Measurements from ENCODE around the gene ARID1B. TPM values are rescaled to one million over a fixed set of nuclear protein-coding genes. Genes with fewer than 3 reads are reported as not detected.

Gene ARID1B
- polyA plus RNA-seq, 4 donors, result 7.3 to 43.5 (median 17.0) TPM

DNA sequence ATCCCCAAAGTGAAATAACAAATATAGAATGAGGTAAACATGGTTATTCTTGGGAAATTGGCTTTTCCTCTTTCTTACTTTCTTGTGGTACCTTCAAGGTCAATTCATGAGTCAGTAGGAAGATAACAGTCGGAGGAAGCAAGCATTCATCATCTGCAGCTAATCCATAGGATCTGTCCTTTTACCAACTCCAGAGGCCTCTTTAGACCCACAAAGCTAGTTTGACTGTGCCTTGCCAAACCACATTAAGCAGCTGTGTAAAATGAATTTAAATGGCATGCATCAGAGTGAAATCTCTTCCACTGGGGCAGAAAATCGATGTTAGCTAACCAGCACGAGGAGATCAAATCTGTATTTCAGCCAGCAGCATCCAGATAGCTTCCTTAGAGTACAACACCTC lies 374.8 kb downstream of the ARID1B start:
- Histone ChIP-seq H3K36me3 (ENCODE audit: control insufficient read depth in 3 of 3, insufficient read depth in 2 of 3, low read depth in 1 of 3, low read length in 3 of 3) (peaks cover 6 to 31% (median 10%) of the 10 kb centered on the region in 3 donors), H3K27ac (ENCODE audit: low read depth in 1 of 3, low read length in 2 of 3) (no peak overlapping the region), H3K4me1 (ENCODE audit: control insufficient read depth in 3 of 3, insufficient read depth in 2 of 3, low read depth in 1 of 3, low read length in 2 of 3) (no peaks in the 10 kb centered on the region), H3K9me3 (ENCODE audit: control insufficient read depth in 2 of 2, insufficient read depth in 1 of 2, low read depth in 1 of 2, low read length in 1 of 2) (no peaks in the 10 kb centered on the region), H3K27me3 (ENCODE audit: control insufficient read depth in 3 of 3, insufficient read depth in 3 of 3, low read length in 3 of 3) (no peaks in the 10 kb centered on the region), H3K4me3 (ENCODE audit: low read depth in 1 of 3, low read length in 3 of 3) (no peak overlapping the region)
- no peak for FAIRE-seq
- WGBS, 3 donors, result 73 to 82% (median 77%) methylated on average over 3 of the region's 3 CpGs
- no peak for DNase-seq

DNA sequence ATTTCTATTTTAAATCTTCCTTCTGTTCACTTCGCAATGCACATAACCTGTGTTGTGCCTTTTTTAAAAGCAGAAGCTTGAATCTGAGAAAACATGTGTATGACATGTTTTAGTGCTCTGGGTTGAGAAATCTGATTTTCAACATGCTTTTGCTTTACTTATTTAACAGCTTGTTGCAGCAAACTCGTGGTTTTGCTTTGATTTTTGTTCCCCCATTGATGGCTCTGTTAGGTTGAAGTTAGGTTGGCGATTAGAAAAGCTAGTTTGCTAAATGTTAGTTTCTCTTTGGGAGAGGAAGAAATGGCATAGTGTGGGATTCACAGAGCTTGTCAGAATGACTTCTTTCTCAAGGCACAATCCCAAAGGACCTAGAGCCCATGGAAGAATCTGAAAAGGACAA lies 375.4 kb downstream of the ARID1B start:
- no peak overlapping the region for H3K27ac ChIP-seq (ENCODE audit: low read depth in 1 of 3, low read length in 2 of 3)

DNA sequence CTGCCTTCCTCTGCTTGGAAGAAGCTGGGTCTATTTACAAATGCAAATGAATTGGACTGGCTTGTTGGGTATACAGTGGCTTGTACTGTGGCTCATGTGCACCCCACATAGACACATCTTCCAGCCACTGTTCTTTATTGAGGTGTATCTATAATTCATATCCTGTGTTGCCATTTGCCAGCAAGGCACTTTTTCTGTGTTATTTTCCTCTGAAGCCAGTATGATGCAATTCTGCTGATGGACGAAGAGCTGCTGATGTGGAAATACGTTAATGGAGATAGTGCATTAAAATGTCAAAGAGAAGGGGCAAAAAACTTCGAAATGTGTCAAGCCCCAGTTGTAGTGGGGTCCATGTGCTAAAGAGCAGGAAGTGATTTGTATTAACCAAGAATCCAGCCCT lies 378.6 kb downstream of the ARID1B start:
- no peak for DNase-seq
- FAIRE-seq, result no peak
- no peak overlapping the region for H3K27ac ChIP-seq (ENCODE audit: low read depth in 1 of 3, low read length in 2 of 3)
- H3K4me1 ChIP-seq (ENCODE audit: control insufficient read depth in 3 of 3, insufficient read depth in 2 of 3, low read depth in 1 of 3, low read length in 2 of 3), result no peaks in the 10 kb centered on the region
- WGBS, 3 donors, result 85 to 94% (median 88%) methylated on average over 3 of the region's 3 CpGs
- H3K27me3 ChIP-seq (ENCODE audit: control insufficient read depth in 3 of 3, insufficient read depth in 3 of 3, low read length in 3 of 3), result no peaks in the 10 kb centered on the region
- H3K4me3 ChIP-seq (ENCODE audit: low read depth in 1 of 3, low read length in 3 of 3), result no peak overlapping the region
- H3K36me3 ChIP-seq (ENCODE audit: control insufficient read depth in 3 of 3, insufficient read depth in 2 of 3, low read depth in 1 of 3, low read length in 3 of 3), result peaks cover 0 to 38% (median 6%) of the 10 kb centered on the region in 3 donors
- H3K9me3 ChIP-seq (ENCODE audit: control insufficient read depth in 2 of 2, insufficient read depth in 1 of 2, low read depth in 1 of 2, low read length in 1 of 2), result no peaks in the 10 kb centered on the region

More for the DNA sequence above, 375.4 kb downstream of the ARID1B start:
- Histone ChIP-seq H3K4me1 (ENCODE audit: control insufficient read depth in 3 of 3, insufficient read depth in 2 of 3, low read depth in 1 of 3, low read length in 2 of 3) (no peaks in the 10 kb centered on the region), H3K27me3 (ENCODE audit: control insufficient read depth in 3 of 3, insufficient read depth in 3 of 3, low read length in 3 of 3) (no peaks in the 10 kb centered on the region), H3K4me3 (ENCODE audit: low read depth in 1 of 3, low read length in 3 of 3) (no peak overlapping the region), H3K9me3 (ENCODE audit: control insufficient read depth in 2 of 2, insufficient read depth in 1 of 2, low read depth in 1 of 2, low read length in 1 of 2) (no peaks in the 10 kb centered on the region), H3K36me3 (ENCODE audit: control insufficient read depth in 3 of 3, insufficient read depth in 2 of 3, low read depth in 1 of 3, low read length in 3 of 3) (peaks cover 6 to 36% (median 10%) of the 10 kb centered on the region in 3 donors)
- DNase-seq (no peak), FAIRE-seq (no peak)
- 77 to 80% (median 79%) methylated on average over 3 of the region's 3 CpGs for WGBS, 3 donors

DNA sequence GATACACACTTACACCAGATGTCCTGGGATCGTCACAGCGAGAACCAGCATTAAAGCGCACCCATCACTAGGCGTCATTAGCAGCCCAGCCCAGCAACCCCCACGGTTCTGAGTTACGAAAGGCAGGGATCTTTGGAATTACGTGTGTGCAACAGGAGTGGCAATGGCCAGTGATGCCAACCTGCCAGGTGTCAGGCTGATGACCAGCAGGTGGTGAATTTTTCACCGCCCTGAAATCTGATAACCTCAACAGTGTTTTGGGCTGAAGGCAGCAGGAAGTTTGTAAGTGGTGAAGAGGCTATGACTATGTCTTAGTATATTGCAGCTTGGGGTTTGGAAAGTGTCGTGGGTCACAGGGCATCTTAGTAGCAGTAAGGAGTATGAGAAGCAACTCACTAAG lies 380.1 kb downstream of the ARID1B start:
- Histone ChIP-seq H3K4me1 (ENCODE audit: control insufficient read depth in 3 of 3, insufficient read depth in 2 of 3, low read depth in 1 of 3, low read length in 2 of 3) (no peaks in the 10 kb centered on the region), H3K4me3 (ENCODE audit: low read depth in 1 of 3, low read length in 3 of 3) (no peak overlapping the region), H3K27ac (ENCODE audit: low read depth in 1 of 3, low read length in 2 of 3) (no peak overlapping the region), H3K36me3 (ENCODE audit: control insufficient read depth in 3 of 3, insufficient read depth in 2 of 3, low read depth in 1 of 3, low read length in 3 of 3) (peaks cover 0 to 35% (median 6%) of the 10 kb centered on the region in 3 donors), H3K9me3 (ENCODE audit: control insufficient read depth in 2 of 2, insufficient read depth in 1 of 2, low read depth in 1 of 2, low read length in 1 of 2) (no peaks in the 10 kb centered on the region), H3K27me3 (ENCODE audit: control insufficient read depth in 3 of 3, insufficient read depth in 3 of 3, low read length in 3 of 3) (no peaks in the 10 kb centered on the region)
- FAIRE-seq (no peak), DNase-seq (no peak)
- 86 to 92% (median 88%) methylated on average over 9 of the region's 9 CpGs for WGBS, 3 donors

DNA sequence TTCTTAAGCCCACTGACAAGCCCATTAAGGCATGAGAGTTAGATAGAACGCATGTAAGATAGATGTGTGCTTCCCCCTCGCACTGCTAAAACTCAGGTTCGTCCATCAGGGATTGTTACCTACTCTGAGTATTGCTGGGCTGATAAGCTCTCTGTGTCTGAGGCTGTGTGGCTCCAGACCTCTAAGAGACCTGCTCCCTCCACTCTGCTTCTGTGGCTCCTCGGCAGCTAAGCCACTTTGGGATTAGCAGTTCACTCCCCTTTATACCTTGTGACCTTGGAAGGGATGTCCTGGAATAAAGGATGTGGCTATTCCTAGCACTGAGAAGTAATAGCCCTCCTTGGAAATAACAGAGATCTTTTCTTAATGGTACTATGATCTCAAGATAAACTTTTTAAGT lies 381.3 kb downstream of the ARID1B start:
- H3K36me3 ChIP-seq (ENCODE audit: control insufficient read depth in 3 of 3, insufficient read depth in 2 of 3, low read depth in 1 of 3, low read length in 3 of 3), result peaks cover 0 to 39% (median 6%) of the 10 kb centered on the region in 3 donors
- H3K27me3 ChIP-seq (ENCODE audit: control insufficient read depth in 3 of 3, insufficient read depth in 3 of 3, low read length in 3 of 3), result no peaks in the 10 kb centered on the region
- FAIRE-seq (no peak), DNase-seq (no peak)
- H3K4me3 ChIP-seq (ENCODE audit: low read depth in 1 of 3, low read length in 3 of 3), result no peak overlapping the region
- 88 to 95% (median 93%) methylated on average over 4 of the region's 4 CpGs for WGBS, 3 donors
- H3K27ac ChIP-seq (ENCODE audit: low read depth in 1 of 3, low read length in 2 of 3), result no peak overlapping the region
- H3K9me3 ChIP-seq (ENCODE audit: control insufficient read depth in 2 of 2, insufficient read depth in 1 of 2, low read depth in 1 of 2, low read length in 1 of 2), result no peaks in the 10 kb centered on the region
- H3K4me1 ChIP-seq (ENCODE audit: control insufficient read depth in 3 of 3, insufficient read depth in 2 of 3, low read depth in 1 of 3, low read length in 2 of 3), result no peaks in the 10 kb centered on the region

DNA sequence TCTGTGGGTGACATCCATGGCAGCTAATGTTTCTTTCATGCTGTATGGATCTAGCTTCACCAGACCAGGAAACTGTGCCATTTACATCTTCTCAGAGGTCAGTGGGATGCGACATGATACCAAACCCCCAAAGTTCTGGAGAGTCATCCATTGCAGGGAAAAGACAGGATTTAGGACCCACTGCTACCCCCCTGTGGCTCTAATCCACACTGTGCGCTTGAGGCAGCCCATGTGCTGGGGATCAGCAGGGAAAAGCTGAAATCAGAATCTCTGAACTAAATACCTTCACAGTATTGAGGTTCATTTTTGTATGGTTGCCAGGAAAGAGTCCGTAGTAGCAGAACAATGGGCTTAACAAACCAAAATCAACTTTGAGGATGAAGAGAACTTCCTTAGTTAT lies 381.7 kb downstream of the ARID1B start:
- no peaks in the 10 kb centered on the region for H3K27me3 ChIP-seq (ENCODE audit: control insufficient read depth in 3 of 3, insufficient read depth in 3 of 3, low read length in 3 of 3)
- DNase-seq (no peak), FAIRE-seq (no peak)
- no peak overlapping the region for H3K4me3 ChIP-seq (ENCODE audit: low read depth in 1 of 3, low read length in 3 of 3)
- WGBS, 3 donors, result 87 to 95% (median 93%) methylated on average over 3 of the region's 3 CpGs
- H3K9me3 ChIP-seq (ENCODE audit: control insufficient read depth in 2 of 2, insufficient read depth in 1 of 2, low read depth in 1 of 2, low read length in 1 of 2), result no peaks in the 10 kb centered on the region
- peaks cover 0 to 39% (median 3%) of the 10 kb centered on the region in 3 donors for H3K36me3 ChIP-seq (ENCODE audit: control insufficient read depth in 3 of 3, insufficient read depth in 2 of 3, low read depth in 1 of 3, low read length in 3 of 3)
- H3K27ac ChIP-seq (ENCODE audit: low read depth in 1 of 3, low read length in 2 of 3), result no peak overlapping the region
- H3K4me1 ChIP-seq (ENCODE audit: control insufficient read depth in 3 of 3, insufficient read depth in 2 of 3, low read depth in 1 of 3, low read length in 2 of 3), result no peaks in the 10 kb centered on the region

DNA sequence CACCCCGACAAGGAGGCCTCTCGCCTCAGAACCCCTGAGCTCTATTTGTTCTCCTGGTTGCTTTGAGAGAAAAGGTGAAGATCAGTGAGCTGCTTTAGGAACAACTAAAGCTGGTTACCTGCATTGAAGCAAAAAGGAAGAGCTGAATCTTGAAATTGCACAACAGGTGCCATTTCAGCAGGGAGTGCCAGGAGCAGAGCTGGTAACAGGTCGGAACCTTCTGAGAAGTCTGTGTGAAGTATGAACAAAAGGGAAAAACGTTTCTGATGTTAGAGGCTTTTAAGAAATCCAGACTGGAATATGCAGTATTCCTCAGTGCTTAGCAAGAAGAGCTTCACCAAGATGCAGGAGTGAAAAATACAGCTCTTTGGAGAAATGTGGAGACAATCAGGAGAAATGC lies 382.2 kb downstream of the ARID1B start:
- no peaks in the 10 kb centered on the region for H3K27me3 ChIP-seq (ENCODE audit: control insufficient read depth in 3 of 3, insufficient read depth in 3 of 3, low read length in 3 of 3)
- H3K27ac ChIP-seq (ENCODE audit: low read depth in 1 of 3, low read length in 2 of 3), result no peak overlapping the region
- peaks cover 0 to 39% (median 0%) of the 10 kb centered on the region in 3 donors for H3K36me3 ChIP-seq (ENCODE audit: control insufficient read depth in 3 of 3, insufficient read depth in 2 of 3, low read depth in 1 of 3, low read length in 3 of 3)
- no peak overlapping the region for H3K4me3 ChIP-seq (ENCODE audit: low read depth in 1 of 3, low read length in 3 of 3)
- no peaks in the 10 kb centered on the region for H3K9me3 ChIP-seq (ENCODE audit: control insufficient read depth in 2 of 2, insufficient read depth in 1 of 2, low read depth in 1 of 2, low read length in 1 of 2)
- FAIRE-seq (no peak), DNase-seq (no peak)
- no peaks in the 10 kb centered on the region for H3K4me1 ChIP-seq (ENCODE audit: control insufficient read depth in 3 of 3, insufficient read depth in 2 of 3, low read depth in 1 of 3, low read length in 2 of 3)
- WGBS, 3 donors, result 79 to 87% (median 81%) methylated on average over 4 of the region's 4 CpGs

DNA sequence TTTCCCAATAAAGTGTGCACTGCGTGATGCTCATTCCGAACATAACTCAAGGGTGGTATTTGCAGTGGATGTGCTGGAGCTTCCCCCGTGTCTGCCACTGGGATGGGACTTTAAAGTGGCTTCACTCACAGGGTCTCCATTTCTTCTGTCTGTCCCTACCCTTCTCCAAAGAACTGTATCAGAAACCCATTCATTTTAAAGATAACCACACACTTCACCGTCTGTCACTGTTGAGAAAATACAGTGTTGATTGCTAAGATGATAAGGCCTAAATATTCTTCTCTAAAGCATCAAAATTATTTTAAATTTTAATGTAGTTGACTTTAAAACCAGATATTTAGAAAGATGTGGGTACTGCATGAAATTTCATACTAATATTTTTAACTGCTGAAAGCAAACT lies 384.7 kb downstream of the ARID1B start:
- no peak overlapping the region for H3K4me3 ChIP-seq (ENCODE audit: low read depth in 1 of 3, low read length in 3 of 3)
- H3K36me3 ChIP-seq (ENCODE audit: control insufficient read depth in 3 of 3, insufficient read depth in 2 of 3, low read depth in 1 of 3, low read length in 3 of 3), result peaks cover 0 to 37% (median 2%) of the 10 kb centered on the region in 3 donors
- FAIRE-seq, result no peak
- no peaks in the 10 kb centered on the region for H3K9me3 ChIP-seq (ENCODE audit: control insufficient read depth in 2 of 2, insufficient read depth in 1 of 2, low read depth in 1 of 2, low read length in 1 of 2)
- DNase-seq, result no peak
- H3K27me3 ChIP-seq (ENCODE audit: control insufficient read depth in 3 of 3, insufficient read depth in 3 of 3, low read length in 3 of 3), result no peaks in the 10 kb centered on the region
- WGBS, 3 donors, result 88 to 91% (median 91%) methylated on average over 4 of the region's 4 CpGs
- no peaks in the 10 kb centered on the region for H3K4me1 ChIP-seq (ENCODE audit: control insufficient read depth in 3 of 3, insufficient read depth in 2 of 3, low read depth in 1 of 3, low read length in 2 of 3)
- H3K27ac ChIP-seq (ENCODE audit: low read depth in 1 of 3, low read length in 2 of 3), result no peak overlapping the region

DNA sequence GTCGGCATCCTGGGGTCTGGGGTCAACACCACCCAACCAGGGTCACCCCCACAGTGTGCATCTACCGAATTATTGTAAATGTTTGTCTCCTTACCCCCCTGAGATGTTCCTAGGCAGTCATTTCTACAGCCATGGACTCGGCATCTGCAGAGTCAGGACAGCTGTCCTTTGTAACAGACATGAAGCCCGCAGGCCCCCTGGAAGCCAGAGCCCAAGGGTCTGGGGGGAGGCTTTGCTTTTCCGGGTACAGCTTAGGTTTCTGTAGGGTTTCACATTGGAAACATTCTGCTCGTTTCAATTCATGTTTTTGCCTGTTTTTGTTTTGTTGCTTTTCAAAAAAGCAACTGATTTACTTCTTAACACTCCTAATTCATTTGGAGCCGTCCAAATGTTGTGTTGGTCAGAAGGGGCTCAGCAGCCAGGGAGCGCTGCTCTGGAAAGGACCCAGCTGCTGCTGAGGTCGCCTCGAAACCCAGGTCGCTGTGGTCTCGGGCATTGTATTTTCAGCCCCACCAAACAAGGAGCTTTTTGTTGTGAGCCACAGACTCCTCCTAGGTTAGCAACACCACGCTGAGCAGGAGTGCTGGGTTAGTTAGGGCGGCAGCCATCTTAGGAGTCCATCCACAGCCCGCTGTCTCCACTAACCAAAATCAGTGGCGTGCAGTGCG lies 385.7 kb downstream of the ARID1B start:
- 85 to 96% (median 94%) methylated on average over 17 of the region's 17 CpGs for WGBS, 3 donors
- FAIRE-seq (no peak), DNase-seq (no peak)
- Histone ChIP-seq H3K27ac (ENCODE audit: low read depth in 1 of 3, low read length in 2 of 3) (no peak overlapping the region), H3K4me3 (ENCODE audit: low read depth in 1 of 3, low read length in 3 of 3) (no peak overlapping the region), H3K36me3 (ENCODE audit: control insufficient read depth in 3 of 3, insufficient read depth in 2 of 3, low read depth in 1 of 3, low read length in 3 of 3) (peaks cover 2 to 33% (median 4%) of the 10 kb centered on the region in 3 donors), H3K4me1 (ENCODE audit: control insufficient read depth in 3 of 3, insufficient read depth in 2 of 3, low read depth in 1 of 3, low read length in 2 of 3) (no peaks in the 10 kb centered on the region), H3K9me3 (ENCODE audit: control insufficient read depth in 2 of 2, insufficient read depth in 1 of 2, low read depth in 1 of 2, low read length in 1 of 2) (no peaks in the 10 kb centered on the region), H3K27me3 (ENCODE audit: control insufficient read depth in 3 of 3, insufficient read depth in 3 of 3, low read length in 3 of 3) (no peaks in the 10 kb centered on the region)

Measured in small intestine (tissue), 7 donors.